Articular chondrocyte of knee joint (primary cell): ENCODE measurements around the gene SH2B2. TPM values are rescaled to one million over a fixed set of nuclear protein-coding genes. Genes with fewer than 3 reads are reported as not detected.

ENCODE experiments used
- small RNA-seq: library from RNA; depleted of rRNA; stranded (forward); fragments of <200 nt; gene quantifications from one replicate; pipeline ENCODE3, GENCODE V24; 2012
- total RNA-seq: library from RNA; depleted of rRNA; stranded (reverse); fragments of >200 nt; gene quantifications from 2 replicates; pipeline ENCODE4 v1.2.3, GENCODE V29; 2012

Gene SH2B2
- 1.3 and 2.5 TPM in 2 replicates for total RNA-seq

GRCh38 chr7:102286237-102287110, at the start of gene SH2B2:
TSS of gene SH2B2 (plus strand) at chr7:102286868. CDS start at chr7:102300551, 13,683 bp downstream.

GRCh38 chr7:102356344-102356743, 69.7 kb downstream of the SH2B2 start, which contains the start of gene SPDYE6:
TSS of gene SPDYE6 (minus strand) at chr7:102356444. CDS start at chr7:102356023, 421 bp downstream.

Small RNA genes within 50 kb of the gene (small RNA-seq; reads per million reads assigned to genes)
- gene AC005088.1 (not detected), gene MIR4285 (not detected), gene RF00019 (not detected)

Other genes starting within 250 kb of the SH2B2 start
- not detected in 2 replicates for gene SPDYE6, start 69.6 kb downstream of the SH2B2 start, total RNA-seq
- gene PRKRIP1, start 109.5 kb downstream of the SH2B2 start, total RNA-seq, result 15.7 and 17.6 TPM in 2 replicates
- gene ORAI2, start 146.7 kb downstream of the SH2B2 start, total RNA-seq, result 34.8 and 42.3 TPM in 2 replicates
- gene ALKBH4, start 178.0 kb downstream of the SH2B2 start, total RNA-seq, result 9.5 and 12.1 TPM in 2 replicates
- 8.5 and 9.9 TPM in 2 replicates for gene LRWD1, start 178.1 kb downstream of the SH2B2 start, total RNA-seq
- gene POLR2J, start 192.1 kb downstream of the SH2B2 start, total RNA-seq, result 20.5 and 35.3 TPM in 2 replicates
- gene RASA4B, start 230.9 kb downstream of the SH2B2 start, total RNA-seq, result 0.76 and 2.4 TPM in 2 replicates